ENCODE measurements around the gene KLHL21.

The KLHL21 gene

GRCh38 chr1:6602669-6603237 lies at the start of gene KLHL21:
Gene KLHL21, minus strand, starts transcription at chr1:6602869. Its CDS starts 52 bp downstream, at chr1:6602817.
- TF ChIP-seq GATA3 (IDR thresholded peaks at IDR 0.05; ENCODE audit: low read depth, low read length) (no peak), GATA2 (IDR thresholded peaks at IDR 0.05; ENCODE audit: low read depth, low read length) (no peak)

GRCh38 chr1:6651909-6652308 lies 49.2 kb upstream of the KLHL21 start:
- TF ChIP-seq GATA2 (IDR thresholded peaks at IDR 0.05; ENCODE audit: low read depth, low read length) (no peak), GATA3 (IDR thresholded peaks at IDR 0.05; ENCODE audit: low read depth, low read length) (no peak)

- no peak for TF ChIP-seq GATA3 (IDR thresholded peaks at IDR 0.05; ENCODE audit: low read depth, low read length)
- no peak for TF ChIP-seq GATA2 (IDR thresholded peaks at IDR 0.05; ENCODE audit: low read depth, low read length)
Observed at GRCh38 chr1:6648556-6648955, 45.9 kb upstream of the KLHL21 start.

GRCh38 chr1:6646499-6647148 lies 44.0 kb upstream of the KLHL21 start:
- TF ChIP-seq GATA3 (IDR thresholded peaks at IDR 0.05; ENCODE audit: low read depth, low read length) (no peak), GATA2 (IDR thresholded peaks at IDR 0.05; ENCODE audit: low read depth, low read length) (no peak)

GRCh38 chr1:6645018-6645417 lies 42.3 kb upstream of the KLHL21 start:
- TF ChIP-seq GATA2 (IDR thresholded peaks at IDR 0.05; ENCODE audit: low read depth, low read length) (no peak), GATA3 (IDR thresholded peaks at IDR 0.05; ENCODE audit: low read depth, low read length) (no peak)

GRCh38 chr1:6638226-6638625 lies 35.6 kb upstream of the KLHL21 start:
- TF ChIP-seq GATA3 (IDR thresholded peaks at IDR 0.05; ENCODE audit: low read depth, low read length) (no peak), GATA2 (IDR thresholded peaks at IDR 0.05; ENCODE audit: low read depth, low read length) (no peak)

- no peak for TF ChIP-seq GATA3 (IDR thresholded peaks at IDR 0.05; ENCODE audit: low read depth, low read length)
- no peak for TF ChIP-seq GATA2 (IDR thresholded peaks at IDR 0.05; ENCODE audit: low read depth, low read length)
Observed at GRCh38 chr1:6637770-6638169, 35.1 kb upstream of the KLHL21 start.

GRCh38 chr1:6635910-6636760 lies 33.5 kb upstream of the KLHL21 start:
- TF ChIP-seq GATA2 (IDR thresholded peaks at IDR 0.05; ENCODE audit: low read depth, low read length) = no peak
- no peak for TF ChIP-seq GATA3 (IDR thresholded peaks at IDR 0.05; ENCODE audit: low read depth, low read length)

GRCh38 chr1:6635161-6635909 lies 32.7 kb upstream of the KLHL21 start:
- TF ChIP-seq GATA3 (IDR thresholded peaks at IDR 0.05; ENCODE audit: low read depth, low read length) (no peak), GATA2 (IDR thresholded peaks at IDR 0.05; ENCODE audit: low read depth, low read length) (no peak)

GRCh38 chr1:6634371-6635052 lies 31.8 kb upstream of the KLHL21 start:
- TF ChIP-seq GATA2 (IDR thresholded peaks at IDR 0.05; ENCODE audit: low read depth, low read length) (no peak), GATA3 (IDR thresholded peaks at IDR 0.05; ENCODE audit: low read depth, low read length) (no peak)

GRCh38 chr1:6632588-6633514 lies 30.2 kb upstream of the KLHL21 start:
- TF ChIP-seq GATA2 (IDR thresholded peaks at IDR 0.05; ENCODE audit: low read depth, low read length) = no peak
- TF ChIP-seq GATA3 (IDR thresholded peaks at IDR 0.05; ENCODE audit: low read depth, low read length) = no peak

GRCh38 chr1:6631058-6631457 lies 28.4 kb upstream of the KLHL21 start:
- no peak for TF ChIP-seq GATA3 (IDR thresholded peaks at IDR 0.05; ENCODE audit: low read depth, low read length)

GRCh38 chr1:6630027-6630426 lies 27.4 kb upstream of the KLHL21 start:
- TF ChIP-seq GATA2 (IDR thresholded peaks at IDR 0.05; ENCODE audit: low read depth, low read length) (no peak), GATA3 (IDR thresholded peaks at IDR 0.05; ENCODE audit: low read depth, low read length) (no peak)
